Stimulated activated CD4-positive, alpha-beta T cell treated with anti-CD3 and anti-CD28 coated beads, Interleukin-2, amount 100 ng/mL, for 48 hours (primary cell): ENCODE results near the gene IMMP2L.

ENCODE experiments used
- DNase-seq, 2 donors: peaks; one replicate each; pipeline ENCODE4 v3.0.0-alpha.2; 2020

IMMP2L gene

GRCh38 chr7:110766864-110767263 lies 795.4 kb downstream of the IMMP2L start:
- DNase-seq, result no peak

GRCh38 chr7:110764852-110765251 lies 797.4 kb downstream of the IMMP2L start:
- no peak for DNase-seq

GRCh38 chr7:110762546-110763225 lies 799.6 kb downstream of the IMMP2L start:
- DNase-seq, result no peak

GRCh38 chr7:110760341-110760740 lies 802.0 kb downstream of the IMMP2L start:
- DNase-seq, result no peak

GRCh38 chr7:110759069-110759468 lies 803.2 kb downstream of the IMMP2L start:
- no peak for DNase-seq

GRCh38 chr7:110754649-110755048 lies 807.6 kb downstream of the IMMP2L start:
- no peak for DNase-seq

GRCh38 chr7:110750931-110751605 lies 811.2 kb downstream of the IMMP2L start:
- DNase-seq, result no peak

GRCh38 chr7:110733221-110733620 lies 829.1 kb downstream of the IMMP2L start:
- no peak for DNase-seq

GRCh38 chr7:110724811-110725210 lies 837.5 kb downstream of the IMMP2L start:
- DNase-seq, result no peak

GRCh38 chr7:110721395-110721794 lies 840.9 kb downstream of the IMMP2L start:
- no peak for DNase-seq

GRCh38 chr7:110720626-110721025 lies 841.7 kb downstream of the IMMP2L start:
- DNase-seq, result no peak

GRCh38 chr7:110719741-110720140 lies 842.6 kb downstream of the IMMP2L start:
- DNase-seq, result no peak

- no peak for DNase-seq
These were observed 843.6 kb downstream of the IMMP2L start for GRCh38 chr7:110718503-110719205.

GRCh38 chr7:110704225-110704624 lies 858.1 kb downstream of the IMMP2L start:
- no peak for DNase-seq

GRCh38 chr7:110698576-110698975 lies 863.7 kb downstream of the IMMP2L start:
- no peak for DNase-seq

GRCh38 chr7:110693344-110693743 lies 868.9 kb downstream of the IMMP2L start:
- no peak for DNase-seq

GRCh38 chr7:110688908-110689307 lies 873.4 kb downstream of the IMMP2L start:
- no peak for DNase-seq

- no peak for DNase-seq
These were observed 876.4 kb downstream of the IMMP2L start for GRCh38 chr7:110685899-110686298.

- DNase-seq, result no peak
These were observed 880.4 kb downstream of the IMMP2L start for GRCh38 chr7:110681941-110682340.

- DNase-seq, result no peak
These were observed 884.9 kb downstream of the IMMP2L start for GRCh38 chr7:110677405-110677804.

GRCh38 chr7:110676785-110677184 lies 885.5 kb downstream of the IMMP2L start:
- DNase-seq, result no peak

GRCh38 chr7:110675383-110676103 lies 886.7 kb downstream of the IMMP2L start:
- DNase-seq, result no peak

- DNase-seq, result no peak
These were observed 889.1 kb downstream of the IMMP2L start for GRCh38 chr7:110673148-110673547.
